Bronchial epithelial cell (primary cell): ENCODE data around the gene MOBP. TPM values are rescaled to one million over a fixed set of nuclear protein-coding genes. Genes with fewer than 3 reads are reported as not detected.

Source experiments
- DNase-seq: peaks from one replicate; pipeline ENCODE4 v3.0.0-alpha.2; 2010; ENCODE audit warnings: low read depth
- FAIRE-seq: peaks from 2 replicates; lab custom pipeline; 2011; peaks lifted over from hg19 to GRCh38; lab: Jason Lieb, UNC
- H3K27me3 ChIP-seq: 2 replicates; pipeline ENCODE4 v1.5.1; 2011; ENCODE audit warnings: low read length; ENCODE audit not compliant: control insufficient read depth, insufficient read depth
- H3K36me3 ChIP-seq: 2 replicates; pipeline ENCODE4 v1.5.1; 2011; ENCODE audit warnings: low read length; ENCODE audit not compliant: control insufficient read depth, insufficient read depth
- H3K4me3 ChIP-seq: 2 replicates; pipeline ENCODE4 v1.5.1; 2011; ENCODE audit warnings: mild to moderate bottlenecking, low read depth, low read length, control low read depth
- CTCF ChIP-seq: IDR thresholded peaks from 2 replicates; pipeline ENCODE4 v1.5.1; 2011; ENCODE audit warnings: mild to moderate bottlenecking, moderate library complexity, low read length, control low read depth, inconsistent platforms; ENCODE audit not compliant: insufficient read depth, severe bottlenecking
- total RNA-seq: library from RNA; depleted of rRNA; stranded (reverse); fragments of >200 nt; gene quantifications from 2 replicates; pipeline ENCODE4 v1.2.1, GENCODE V29; 2014

MOBP gene
- total RNA-seq, 1 donor from 2014 or later: not detected

GRCh38 chr3:39473452-39474125 is 6.1 kb downstream of the MOBP start:
- DNase-seq (peak; percentile 53), FAIRE-seq (no peak)
- H3K27me3 ChIP-seq: no peaks in the 10 kb centered on the region
- H3K36me3 ChIP-seq: no peaks in the 10 kb centered on the region
- no peak overlapping the region for H3K4me3 ChIP-seq
- TF ChIP-seq CTCF: no peak

GRCh38 chr3:39474126-39474515 is 6.6 kb downstream of the MOBP start:
- FAIRE-seq (no peak), DNase-seq (no peak)
- Histone ChIP-seq H3K4me3 (no peak overlapping the region), H3K36me3 (no peaks in the 10 kb centered on the region), H3K27me3 (no peaks in the 10 kb centered on the region)
- no peak for TF ChIP-seq CTCF

GRCh38 chr3:39476783-39477182 is 9.3 kb downstream of the MOBP start:
- no peak for TF ChIP-seq CTCF
- DNase-seq (no peak), FAIRE-seq (no peak)
- H3K27me3 ChIP-seq: no peaks in the 10 kb centered on the region
- no peaks in the 10 kb centered on the region for H3K36me3 ChIP-seq
- no peak overlapping the region for H3K4me3 ChIP-seq

GRCh38 chr3:39478226-39478625 is 10.7 kb downstream of the MOBP start:
- no peak for TF ChIP-seq CTCF
- Histone ChIP-seq H3K27me3 (no peaks in the 10 kb centered on the region), H3K4me3 (no peak overlapping the region), H3K36me3 (no peaks in the 10 kb centered on the region)
- DNase-seq (peak; percentile 43), FAIRE-seq (no peak)

- no peaks in the 10 kb centered on the region for H3K36me3 ChIP-seq
- no peak for TF ChIP-seq CTCF
- H3K27me3 ChIP-seq: no peaks in the 10 kb centered on the region
- H3K4me3 ChIP-seq: no peak overlapping the region
- no peak for FAIRE-seq
- no peak for DNase-seq
Observed at GRCh38 chr3:39479701-39480414, 12.4 kb downstream of the MOBP start.
